ENCODE measurements around the gene RPS3. TPM values are rescaled to one million over a fixed set of nuclear protein-coding genes. Genes with fewer than 3 reads are reported as not detected.

Gene RPS3
- total RNA-seq, 1 experiment from 2014 or later, result 3,765 TPM

GRCh38 chr11:75351541-75351790 lies 47.9 kb upstream of the RPS3 start, which contains the start of gene ARRB1:
TSS of gene ARRB1 (minus strand) at chr11:75351661. CDS start at chr11:75351607, 54 bp downstream.
- H3K9me3 Mint-ChIP-seq, result no peaks in the 10 kb centered on the region; a peak in 1 of 5 replicates
- Histone ChIP-seq H3K4me2 (ENCODE audit: insufficient read depth, insufficient read length, low read length) (peak within 1 kb of the TSS; percentile 87), H2BK5ac (ENCODE audit: insufficient read length, low read length) (no peak within 1 kb of the TSS), H3K27ac (ENCODE audit: insufficient read length, low read depth, low read length) (no peak within 1 kb of the TSS), H3K23ac (ENCODE audit: insufficient read length, low read depth, low read length) (no peak within 1 kb of the TSS), H4K20me1 (ENCODE audit: control insufficient read depth, insufficient read depth, insufficient read length) (no peaks in the 10 kb centered on the region), H4K91ac (ENCODE audit: insufficient read length, low read depth, low read length) (no peak within 1 kb of the TSS), H3K79me1 (ENCODE audit: insufficient read depth, low read depth, low read length, poor library complexity, severe bottlenecking) (no peaks in the 10 kb centered on the region), H2BK120ac (ENCODE audit: low read depth, low read length, poor library complexity, severe bottlenecking) (no peak within 1 kb of the TSS), H3K9ac (ENCODE audit: extremely low read depth, insufficient read length, low read length) (peak within 1 kb of the TSS; percentile 2), H3K4me1 (ENCODE audit: insufficient read depth, low read length) (peaks cover 12% of the 10 kb centered on the region), H2AK5ac (ENCODE audit: insufficient read length, low read length) (no peak within 1 kb of the TSS), H3K9me3 (ENCODE audit: control insufficient read depth, low read depth, low read length) (no peaks in the 10 kb centered on the region), H3K18ac (ENCODE audit: insufficient read length, low read depth, low read length) (peak within 1 kb of the TSS; percentile 5), H3T11ph (ENCODE audit: low read length) (no peak within 1 kb of the TSS), H3K27me3 (ENCODE audit: insufficient read depth, low read length) (peaks cover 2% of the 10 kb centered on the region; the same call in 1 of the 2 replicates), H2BK12ac (ENCODE audit: insufficient read length, low read depth, low read length) (no peak within 1 kb of the TSS), H3K56ac (ENCODE audit: insufficient read length, low read depth, low read length) (no peak within 1 kb of the TSS), H3K79me2 (ENCODE audit: insufficient read depth, low read length) (no peaks in the 10 kb centered on the region; the same call in 1 of the 2 replicates), H3K23me2 (ENCODE audit: insufficient read length, low read depth, low read length, poor library complexity, severe bottlenecking) (peaks cover 10% of the 10 kb centered on the region), H2BK20ac (ENCODE audit: low read depth, low read length, poor library complexity, severe bottlenecking) (no peak within 1 kb of the TSS), H3K14ac (ENCODE audit: insufficient read depth, low read length) (peak within 1 kb of the TSS; percentile 79), H3K4ac (ENCODE audit: low read depth, low read length) (no peak within 1 kb of the TSS), H2BK15ac (ENCODE audit: low read depth, low read length) (no peak within 1 kb of the TSS), H4K5ac (ENCODE audit: insufficient read length, low read depth, low read length) (no peak within 1 kb of the TSS), H2AFZ (ENCODE audit: low read length) (no peak within 1 kb of the TSS), H4K8ac (replicated peaks; ENCODE audit: insufficient read length, low read depth, low read length) (no peak within 1 kb of the TSS)
- H3K27me3 Mint-ChIP-seq (ENCODE audit: low read depth), result peaks cover 9% of the 10 kb centered on the region
- no peaks in the 10 kb centered on the region for H3K36me3 Mint-ChIP-seq (ENCODE audit: insufficient read depth in 1 of 3, low read depth in 3 of 3)
- DNase-seq, result no peak
- peak within 1 kb of the TSS in 1 of 3 experiments; percentile 40; a peak in 1 of 7 replicates for H3K27ac Mint-ChIP-seq
- H3K4me1 Mint-ChIP-seq, result peaks cover 42 to 47% of the 10 kb centered on the region in 2 experiments
- peak within 1 kb of the TSS; percentile 72 to 87 for H3K4me3 Mint-ChIP-seq
- TF ChIP-seq CTCF (conservative IDR thresholded peaks at IDR 0.05), result no peak
- WGBS (ENCODE audit: extremely low coverage, insufficient read length, low lambda C conversion rate), result no CpG with 5 or more reads among the region's 38 CpGs
